DMS114 treated with DMSO at 0.1 percent for 48 hours (cell line): Measurements from ENCODE around the gene PRSS33.
A peak's percentile ranks its signal among the peaks of the same experiment; 100 is the strongest.

ENCODE experiments used
- DNase-seq: peaks from one replicate; lab custom pipeline; 2025; ENCODE audit not compliant: unreplicated experiment; lab: John Stamatoyannopoulos, UW

The PRSS33 gene

GRCh38 chr16:2777903-2778629 lies 9.3 kb downstream of the PRSS33 start:
- no peak for DNase-seq

GRCh38 chr16:2777231-2777902 lies 10.0 kb downstream of the PRSS33 start, which contains the start of gene ELOB:
Gene ELOB (minus strand): TSS chr16:2777280. CDS start chr16:2777239, 41 bp downstream.
- DNase-seq: peak; percentile 41

GRCh38 chr16:2776500-2777139 lies 10.7 kb downstream of the PRSS33 start:
- DNase-seq: no peak

GRCh38 chr16:2775765-2776499 lies 11.4 kb downstream of the PRSS33 start:
- DNase-seq: no peak

- no peak for DNase-seq
Observed at GRCh38 chr16:2775131-2775716, 12.1 kb downstream of the PRSS33 start.

GRCh38 chr16:2774161-2774891 lies 13.0 kb downstream of the PRSS33 start:
- DNase-seq: no peak

- no peak for DNase-seq
Observed at GRCh38 chr16:2773188-2773968, 14.0 kb downstream of the PRSS33 start.

- DNase-seq: no peak
Observed at GRCh38 chr16:2771496-2772402, 15.6 kb downstream of the PRSS33 start.

- peak; percentile 27 for DNase-seq
Observed at GRCh38 chr16:2770057-2770951, 17.1 kb downstream of the PRSS33 start.

GRCh38 chr16:2769675-2770056 lies 17.7 kb downstream of the PRSS33 start:
- DNase-seq: peak; percentile 32

GRCh38 chr16:2769100-2769529 lies 18.2 kb downstream of the PRSS33 start:
- no peak for DNase-seq

- no peak for DNase-seq
Observed at GRCh38 chr16:2768403-2769089, 18.8 kb downstream of the PRSS33 start.

GRCh38 chr16:2767891-2768290 lies 19.5 kb downstream of the PRSS33 start:
- no peak for DNase-seq

- DNase-seq: no peak
Observed at GRCh38 chr16:2767140-2767731, 20.1 kb downstream of the PRSS33 start.

- DNase-seq: no peak
Observed at GRCh38 chr16:2766430-2767139, 20.8 kb downstream of the PRSS33 start.
